Endothelial cell of umbilical vein (primary cell): ENCODE measurements around the gene IGBP1. TPM values are rescaled to one million over a fixed set of nuclear protein-coding genes. Genes with fewer than 3 reads are reported as not detected.

Experiments
- Bru-seq: library from RNA; stranded (reverse); fragments of 400-500 nt; gene quantifications from one replicate; lab custom pipeline; 2021; lab: Mats Ljungman, UMichigan
- BruChase-seq, 2 experiments: library from RNA; stranded (reverse); fragments of 400-500 nt; gene quantifications; one replicate each; lab custom pipeline; 2021; lab: Mats Ljungman, UMichigan
- BruUV-seq: library from RNA; stranded (reverse); fragments of 400-500 nt; replicated peaks from 2 replicates; lab custom pipeline; 2021; lab: Mats Ljungman, UMichigan
- CTCF ChIA-PET: fragments of 300-600, 350-600 bp; sonication (Branson Sonifier 250); formaldehyde crosslinking; loops from one replicate; lab custom pipeline; 2021; ENCODE audit warnings: antibody characterized with exemption, inconsistent platforms; lab: Charles Lee
- POLR2A ChIA-PET: fragments of 300-600, 350-600 bp; sonication (Branson Sonifier 250); formaldehyde crosslinking; loops from one replicate; lab custom pipeline; 2021; ENCODE audit warnings: antibody characterized with exemption, inconsistent platforms; lab: Charles Lee
- DNase-seq: peaks from one replicate; pipeline ENCODE4 v3.0.0-alpha.2; 2011; ENCODE audit warnings: low read depth, low spot score
- FAIRE-seq: peaks from 2 replicates; lab custom pipeline; 2011; peaks lifted over from hg19 to GRCh38; lab: Jason Lieb, UNC
- H2AFZ ChIP-seq: 2 replicates; pipeline ENCODE4 v1.6.0; 2012; ENCODE audit warnings: low read depth, low read length, control low read depth, inconsistent platforms
- H3K27ac ChIP-seq: 2 replicates; pipeline ENCODE4 v1.5.1; 2011; ENCODE audit warnings: low read depth, mild to moderate bottlenecking, control low read depth, low read length, moderate library complexity; ENCODE audit not compliant: insufficient read depth
- H3K27me3 ChIP-seq, 2 experiments: 2 replicates each; pipeline versions ENCODE4 v1.6.0 to v1.6.1; 2011; ENCODE audit warnings: low read length in 2 of 2, mixed read lengths in 1 of 2; ENCODE audit not compliant: control insufficient read depth in 2 of 2, insufficient read depth in 2 of 2
- H3K36me3 ChIP-seq, 2 experiments: 2 replicates in 1 of 2; 3 replicates in 1 of 2; pipeline ENCODE4 v1.5.1; 2011; ENCODE audit warnings: low read length in 2 of 2, mild to moderate bottlenecking in 1 of 2, moderate library complexity in 1 of 2; ENCODE audit not compliant: control insufficient read depth in 2 of 2, insufficient read depth in 2 of 2; ENCODE audit errors: extremely low read depth in 1 of 2
- H3K4me1 ChIP-seq: 3 replicates; pipeline ENCODE4 v1.5.1; 2011; ENCODE audit warnings: mild to moderate bottlenecking, low read length; ENCODE audit not compliant: control insufficient read depth, insufficient read depth; ENCODE audit errors: extremely low read depth
- H3K4me2 ChIP-seq: 2 replicates; pipeline ENCODE4 v1.6.1; 2011; ENCODE audit warnings: low read length, control low read depth, mixed read lengths; ENCODE audit not compliant: insufficient read depth
- H3K4me3 ChIP-seq, 3 experiments: fragments of 200-600 bp in 1 of 3; sonication (generic), shearing (Covaris generic) in 1 of 3; replicated peaks in 1 of 3; 2 replicates each; pipeline ENCODE4 v1.5.1; 2011 to 2016; ENCODE audit warnings: control low read depth in 3 of 3, low read length in 3 of 3, mild to moderate bottlenecking in 2 of 3, inconsistent platforms in 1 of 3, low read depth in 1 of 3, moderate library complexity in 1 of 3; ENCODE audit not compliant: insufficient read depth in 1 of 3
- H3K79me2 ChIP-seq: 2 replicates; pipeline ENCODE4 v1.6.0; 2012; ENCODE audit warnings: low read length, inconsistent platforms; ENCODE audit not compliant: control insufficient read depth, insufficient read depth
- H3K9ac ChIP-seq: replicated peaks from 2 replicates; pipeline ENCODE3; 2011; ENCODE audit warnings: low read length, control low read depth; ENCODE audit not compliant: insufficient read depth; ENCODE audit errors: extremely low read depth
- H3K9me1 ChIP-seq: replicated peaks from 3 replicates; pipeline ENCODE4 v1.6.0; 2011; ENCODE audit warnings: mild to moderate bottlenecking, low read length; ENCODE audit not compliant: control insufficient read depth, insufficient read depth; ENCODE audit errors: extremely low read depth
- H3K9me3 ChIP-seq: replicated peaks from 2 replicates; pipeline ENCODE4 v1.5.1; 2012; ENCODE audit warnings: low read length, inconsistent platforms; ENCODE audit not compliant: control insufficient read depth, insufficient read depth
- H4K20me1 ChIP-seq: replicated peaks from 2 replicates; pipeline ENCODE3; 2011; ENCODE audit warnings: mild to moderate bottlenecking, low read length; ENCODE audit not compliant: control insufficient read depth, insufficient read depth; ENCODE audit errors: extremely low read depth
- EZH2 ChIP-seq: IDR thresholded peaks from 2 replicates; pipeline ENCODE4 v1.6.1; 2012; ENCODE audit warnings: borderline replicate concordance, low read depth, mild to moderate bottlenecking, moderate library complexity, low read length, inconsistent platforms; ENCODE audit not compliant: severe bottlenecking
- FOS ChIP-seq: IDR thresholded peaks from 2 replicates; pipeline ENCODE4 v1.6.1; 2011; ENCODE audit warnings: mild to moderate bottlenecking, low read length, moderate library complexity, borderline replicate concordance; ENCODE audit not compliant: insufficient read depth
- GATA2 ChIP-seq: IDR thresholded peaks from 2 replicates; pipeline ENCODE4 v1.7.0; 2011; ENCODE audit warnings: low read depth, mild to moderate bottlenecking, moderate library complexity, mixed read lengths, low read length; ENCODE audit not compliant: insufficient read length, insufficient read depth
- JUN ChIP-seq: IDR thresholded peaks from 2 replicates; pipeline ENCODE4 v1.6.1; 2011; ENCODE audit warnings: borderline replicate concordance, low read depth; ENCODE audit not compliant: insufficient read length, insufficient read depth
- MYC ChIP-seq: IDR thresholded peaks from one replicate; pipeline ENCODE4 v1.6.1; 2011; ENCODE audit warnings: mild to moderate bottlenecking, low read depth, low read length
- POLR2A ChIP-seq: IDR thresholded peaks from 2 replicates; pipeline ENCODE4 v1.6.1; 2012; ENCODE audit warnings: low read depth, mild to moderate bottlenecking, control low read depth, low read length
- POLR2AphosphoS5 ChIP-seq: IDR thresholded peaks from 2 replicates; pipeline ENCODE4 v1.6.1; 2012; ENCODE audit warnings: low read depth, mild to moderate bottlenecking, control low read depth, low read length, moderate library complexity; ENCODE audit not compliant: insufficient read depth
- dilution Hi-C: fragments of 300-500 bp; cut with MboI; formaldehyde crosslinking; loops from one replicate; pipeline ENCODE4 v1.15.0; 2019; ENCODE audit warnings: low sequenced_read_pairs; ENCODE audit not compliant: extremely low pct_ligation_motif_present
- intact Hi-C: fragments of 100-400 bp; cut with micrococcal nuclease; formaldehyde crosslinking; loops from one replicate; pipeline ENCODE4 v1.10.0; 2022
- long read RNA-seq: library from polyadenylated mRNA; stranded (forward); transcript quantifications from one replicate; pipeline ENCODE4 v2.0.0, GENCODE V29; 2021
- polyA minus RNA-seq, 3 experiments: library from RNA; depleted of rRNA, polyadenylated mRNA; stranded (reverse); fragments of >200 nt; gene quantifications; 1 replicate in 1 of 3; 2 replicates in 2 of 3; pipeline ENCODE4 v1.2.3, GENCODE V29; 2011
- polyA plus RNA-seq, 4 experiments: library from polyadenylated mRNA; depleted of rRNA in 3 of 4; stranded (reverse) in 3 of 4; unstranded in 1 of 4; fragments of >200 nt; gene quantifications; 2 replicates each; pipeline versions ENCODE4 v1.2.1 to v1.2.3, GENCODE V29; 2011 to 2012; ENCODE audit warnings: missing spikeins in 1 of 4
- total RNA-seq: library from RNA; stranded (reverse); gene quantifications from 2 replicates; pipeline ENCODE4 v1.2.3, GENCODE V29; 2021
- TF ChIP-seq, protein P1 (sequence below), 2 donors: IDR thresholded peaks; 1 replicate in 1 of 2; 2 replicates in 1 of 2; pipeline ENCODE4 v1.5.1; 2011; ENCODE audit warnings: low read length in 2 of 2, mild to moderate bottlenecking in 2 of 2, moderate library complexity in 2 of 2, control low read depth in 1 of 2, inconsistent platforms in 1 of 2, low read depth in 1 of 2; ENCODE audit not compliant: insufficient read depth in 1 of 2; ENCODE audit errors: extremely low read depth in 1 of 2
- TF ChIP-seq, protein P2 (sequence below): IDR thresholded peaks from 2 replicates; pipeline ENCODE4 v1.6.1; 2011; ENCODE audit not compliant: insufficient read depth, insufficient read length

The IGBP1 gene
- 38.1 and 40.4 TPM in 2 replicates for total RNA-seq
- polyA plus RNA-seq, result 38.4 and 39.5 TPM in 2 replicates
- polyA plus RNA-seq (2011; cell fraction: cytosol; rRNA removed), result 73.4 and 79.6 TPM in 2 replicates
- polyA plus RNA-seq (2011; cell fraction: nucleus; rRNA removed), result 33.1 and 34.8 TPM in 2 replicates
- 48.3 and 55.9 TPM in 2 replicates for polyA plus RNA-seq (2012)
- polyA minus RNA-seq, result 29.7 and 29.8 TPM in 2 replicates
- 30.3 TPM for polyA minus RNA-seq (2011; cell fraction: cytosol; rRNA and poly(A)+ RNA removed)
- polyA minus RNA-seq (2011; cell fraction: nucleus; rRNA and poly(A)+ RNA removed), result 12.5 and 13.6 TPM in 2 replicates
- Bru-seq, nascent RNA, result percentile 74 among the genes with signal in this experiment
- percentile 78 among the genes with signal in this experiment for BruChase-seq, experiment 1, labeled RNA remaining after a 6-hour chase
- percentile 73 among the genes with signal in this experiment for BruChase-seq, experiment 2, labeled RNA remaining after a 2-hour chase
- long read RNA-seq, transcript IGBP1-201 (6 exons, 1,862 nt), result major isoform, 54 of 97 reads
- long read RNA-seq, partial matches to known transcripts, result 3 of 97 reads
- long read RNA-seq, other reads (novel, unspliced or antisense), result 38 of 97 reads

DNA sequence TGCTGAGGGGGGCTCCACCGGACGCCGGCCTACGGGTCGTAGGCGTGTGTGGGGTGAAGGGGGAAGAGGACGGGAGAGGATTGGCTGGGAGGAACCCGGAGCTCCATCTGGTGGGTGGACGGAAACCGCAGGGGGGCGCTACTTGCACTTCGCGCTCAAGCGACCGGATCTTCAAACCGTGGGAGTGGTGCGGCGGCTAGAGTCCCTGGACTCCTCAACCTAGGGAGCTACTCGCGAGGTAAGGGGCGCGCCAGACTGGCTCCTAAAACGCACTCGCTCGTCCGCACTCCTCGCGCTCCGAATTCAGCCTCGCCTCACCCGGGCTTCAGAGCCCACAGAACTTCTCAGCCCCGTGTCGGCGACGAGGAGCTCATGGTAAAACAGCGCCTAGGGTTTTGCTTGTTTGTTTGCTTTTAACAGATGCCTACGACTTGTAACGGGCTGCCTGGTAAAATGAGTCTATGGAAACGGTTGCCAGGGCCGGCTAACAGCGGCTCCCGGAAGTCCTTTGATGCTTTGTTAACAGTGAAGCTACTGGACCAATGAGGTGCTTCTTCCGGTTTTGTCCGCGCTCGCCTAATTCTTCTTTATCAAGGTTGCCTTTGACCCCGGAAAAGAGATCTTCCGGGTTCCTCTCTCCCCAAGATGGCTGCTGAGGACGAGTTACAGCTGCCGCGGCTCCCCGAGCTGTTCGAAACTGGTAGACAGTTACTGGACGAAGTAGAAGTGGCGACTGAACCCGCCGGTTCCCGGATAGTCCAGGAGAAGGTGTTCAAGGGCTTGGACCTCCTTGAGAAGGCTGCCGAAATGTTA is at the start of gene IGBP1:
TSS of gene IGBP1 (plus strand) at position 145 of the 813 bp plus-strand sequence. CDS start at position 646, 501 bp downstream.
- TF ChIP-seq JUN (no peak), GATA2 (no peak), POLR2AphosphoS5 (peak; percentile 22), FOS (no peak), EZH2 (no peak), POLR2A (no peak), MYC (no peak)
- TF ChIP-seq, protein P1, sequence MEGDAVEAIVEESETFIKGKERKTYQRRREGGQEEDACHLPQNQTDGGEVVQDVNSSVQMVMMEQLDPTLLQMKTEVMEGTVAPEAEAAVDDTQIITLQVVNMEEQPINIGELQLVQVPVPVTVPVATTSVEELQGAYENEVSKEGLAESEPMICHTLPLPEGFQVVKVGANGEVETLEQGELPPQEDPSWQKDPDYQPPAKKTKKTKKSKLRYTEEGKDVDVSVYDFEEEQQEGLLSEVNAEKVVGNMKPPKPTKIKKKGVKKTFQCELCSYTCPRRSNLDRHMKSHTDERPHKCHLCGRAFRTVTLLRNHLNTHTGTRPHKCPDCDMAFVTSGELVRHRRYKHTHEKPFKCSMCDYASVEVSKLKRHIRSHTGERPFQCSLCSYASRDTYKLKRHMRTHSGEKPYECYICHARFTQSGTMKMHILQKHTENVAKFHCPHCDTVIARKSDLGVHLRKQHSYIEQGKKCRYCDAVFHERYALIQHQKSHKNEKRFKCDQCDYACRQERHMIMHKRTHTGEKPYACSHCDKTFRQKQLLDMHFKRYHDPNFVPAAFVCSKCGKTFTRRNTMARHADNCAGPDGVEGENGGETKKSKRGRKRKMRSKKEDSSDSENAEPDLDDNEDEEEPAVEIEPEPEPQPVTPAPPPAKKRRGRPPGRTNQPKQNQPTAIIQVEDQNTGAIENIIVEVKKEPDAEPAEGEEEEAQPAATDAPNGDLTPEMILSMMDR (IDR thresholded peaks at IDR 0.05; ENCODE audit: extremely low read depth in 1 of 2, insufficient read depth in 1 of 2, low read depth in 1 of 2, low read length in 2 of 2), result peak; percentile 63 to 79
- TF ChIP-seq, protein P2, sequence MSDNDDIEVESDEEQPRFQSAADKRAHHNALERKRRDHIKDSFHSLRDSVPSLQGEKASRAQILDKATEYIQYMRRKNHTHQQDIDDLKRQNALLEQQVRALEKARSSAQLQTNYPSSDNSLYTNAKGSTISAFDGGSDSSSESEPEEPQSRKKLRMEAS, result no peak
- Histone ChIP-seq H4K20me1 (no peaks in the 10 kb centered on the region), H2AFZ (peak within 1 kb of the TSS; percentile 87), H3K4me1 (peaks cover 16% of the 10 kb centered on the region), H3K4me2 (peak within 1 kb of the TSS; percentile 93), H3K4me3 (peak within 1 kb of the TSS; percentile 62 to 96 (median 79)), H3K9ac (peak within 1 kb of the TSS; percentile 96), H3K79me2 (peaks cover 14% of the 10 kb centered on the region), H3K36me3 (no peaks in the 10 kb centered on the region), H3K27ac (peak within 1 kb of the TSS; percentile 95), H3K9me3 (no peaks in the 10 kb centered on the region), H3K27me3 (no peaks in the 10 kb centered on the region), H3K9me1 (no peaks in the 10 kb centered on the region)
- dilution Hi-C loops (no loop called here), intact Hi-C loops (loop anchor here (1.0 kb wide), 4 partner anchors 86 to 301 kb away; partner anchors contain the start of gene PDZD11)
- DNase-seq, result peak; percentile 80
- TSS peak; percentile 73 for BruUV-seq
- CTCF ChIA-PET, result interaction anchor here (0.6 to 2.0 kb wide), 30 partner anchors 9 to 1305 kb away, joined by 3 to 30 read pairs (median 4); partner anchors contain the start of genes EFNB1, KIF4A, P2RY4 and PDZD11
- peak; percentile 93 for FAIRE-seq
- POLR2A ChIA-PET, result interaction anchor here (1.2 kb wide), 1 partner anchor 34 kb away, joined by 4 read pairs; no protein-coding TSS in a partner anchor
